ENCODE measurements around the gene RAB5B. TPM values are rescaled to one million over a fixed set of nuclear protein-coding genes. Genes with fewer than 3 reads are reported as not detected.

Gene RAB5B
- total and polyA plus RNA-seq, 10 of the 15 experiments (the other 5 are each of a cell fraction or from before 2014, with no cell fraction given) = 7.5 to 149 (median 37.8) TPM

DNA sequence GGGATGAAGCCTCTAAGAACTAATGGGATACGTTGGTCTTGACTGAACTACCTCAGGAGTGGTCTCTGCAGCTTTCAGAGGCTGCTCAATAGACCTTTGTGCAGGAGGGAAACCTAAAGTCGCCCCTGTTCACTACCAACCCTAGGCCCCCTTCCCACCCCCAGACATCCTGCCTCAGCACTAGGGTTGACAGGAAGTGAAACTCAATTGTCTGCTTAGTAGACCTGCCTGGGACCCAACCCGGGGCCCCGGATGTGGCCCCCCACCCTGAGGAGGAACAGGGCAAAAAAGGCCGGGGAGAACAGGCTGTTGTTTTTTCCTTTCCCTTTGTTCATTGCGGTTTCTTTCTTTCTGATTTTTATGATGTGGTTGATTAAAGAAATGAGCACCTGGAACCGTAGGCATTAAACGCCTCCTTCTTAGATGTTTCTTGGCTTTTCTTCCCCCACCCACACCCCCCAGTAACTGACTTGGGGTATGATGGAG lies 44.5 kb upstream of the RAB5B start (continued):
- TF ChIP-seq EP300 (IDR thresholded peaks at IDR 0.05; ENCODE audit: borderline replicate concordance in 1 of 2, control insufficient read depth in 1 of 2, low read depth in 2 of 2, low read length in 2 of 2) (peak in 1 of 2 experiments; percentile 55; a peak in 2 of 4 replicates), CHD4 (IDR thresholded peaks at IDR 0.05) (no peak), LARP7 (IDR thresholded peaks at IDR 0.05) (peak; percentile 58; the same call in 1 of the 2 replicates), BACH1 (IDR thresholded peaks at IDR 0.05; ENCODE audit: borderline replicate concordance) (peak; percentile 39; the same call in 1 of the 2 replicates), NBN (IDR thresholded peaks at IDR 0.05) (peak; percentile 49; the same call in 1 of the 2 replicates), ZNF384 (IDR thresholded peaks at IDR 0.05; ENCODE audit: borderline replicate concordance, low read depth, low read length) (no peak; the same call in 1 of the 2 replicates), MTA2 (IDR thresholded peaks at IDR 0.05; ENCODE audit: low read depth) (peak; percentile 79), NFXL1 (IDR thresholded peaks at IDR 0.05; ENCODE audit: borderline replicate concordance) (no peak), PAX5 (IDR thresholded peaks at IDR 0.05; ENCODE audit: borderline replicate concordance, low read depth, low read length) (peak; percentile 50; the same call in 1 of the 2 replicates), SPI1 (IDR thresholded peaks at IDR 0.05; ENCODE audit: borderline replicate concordance, insufficient read depth, low read depth, low read length) (peak; percentile 98), POLR2AphosphoS2 (IDR thresholded peaks at IDR 0.05; ENCODE audit: low read depth, low read length) (no peak), CBFB (IDR thresholded peaks at IDR 0.05; ENCODE audit: low read depth) (no peak; the same call in 1 of the 2 replicates), ELK1 (IDR thresholded peaks at IDR 0.05; ENCODE audit: low read depth, low read length) (peak; percentile 65; the same call in 1 of the 2 replicates), FOXM1 (IDR thresholded peaks at IDR 0.05; ENCODE audit: low read depth, low read length) (peak; percentile 81; the same call in 1 of the 2 replicates), IRF5 (IDR thresholded peaks at IDR 0.05; ENCODE audit: borderline replicate concordance) (no peak), KDM1A (IDR thresholded peaks at IDR 0.05; ENCODE audit: borderline replicate concordance) (no peak), YBX1 (IDR thresholded peaks at IDR 0.05) (no peak), POLR2A (IDR thresholded peaks at IDR 0.05; ENCODE audit: low read depth, low read length) (peak; percentile 72), PBX3 (IDR thresholded peaks at IDR 0.05; ENCODE audit: insufficient replicate concordance, low read depth, low read length) (peak; percentile 42), RUNX3 (IDR thresholded peaks at IDR 0.05; ENCODE audit: low read length) (peak; percentile 98)
- TF ChIP-seq, protein P1, sequence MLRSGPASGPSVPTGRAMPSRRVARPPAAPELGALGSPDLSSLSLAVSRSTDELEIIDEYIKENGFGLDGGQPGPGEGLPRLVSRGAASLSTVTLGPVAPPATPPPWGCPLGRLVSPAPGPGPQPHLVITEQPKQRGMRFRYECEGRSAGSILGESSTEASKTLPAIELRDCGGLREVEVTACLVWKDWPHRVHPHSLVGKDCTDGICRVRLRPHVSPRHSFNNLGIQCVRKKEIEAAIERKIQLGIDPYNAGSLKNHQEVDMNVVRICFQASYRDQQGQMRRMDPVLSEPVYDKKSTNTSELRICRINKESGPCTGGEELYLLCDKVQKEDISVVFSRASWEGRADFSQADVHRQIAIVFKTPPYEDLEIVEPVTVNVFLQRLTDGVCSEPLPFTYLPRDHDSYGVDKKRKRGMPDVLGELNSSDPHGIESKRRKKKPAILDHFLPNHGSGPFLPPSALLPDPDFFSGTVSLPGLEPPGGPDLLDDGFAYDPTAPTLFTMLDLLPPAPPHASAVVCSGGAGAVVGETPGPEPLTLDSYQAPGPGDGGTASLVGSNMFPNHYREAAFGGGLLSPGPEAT (IDR thresholded peaks at IDR 0.05; ENCODE audit: low read depth) = peak; percentile 61; the same call in 1 of the 2 replicates
- TF ChIP-seq, protein P2, sequence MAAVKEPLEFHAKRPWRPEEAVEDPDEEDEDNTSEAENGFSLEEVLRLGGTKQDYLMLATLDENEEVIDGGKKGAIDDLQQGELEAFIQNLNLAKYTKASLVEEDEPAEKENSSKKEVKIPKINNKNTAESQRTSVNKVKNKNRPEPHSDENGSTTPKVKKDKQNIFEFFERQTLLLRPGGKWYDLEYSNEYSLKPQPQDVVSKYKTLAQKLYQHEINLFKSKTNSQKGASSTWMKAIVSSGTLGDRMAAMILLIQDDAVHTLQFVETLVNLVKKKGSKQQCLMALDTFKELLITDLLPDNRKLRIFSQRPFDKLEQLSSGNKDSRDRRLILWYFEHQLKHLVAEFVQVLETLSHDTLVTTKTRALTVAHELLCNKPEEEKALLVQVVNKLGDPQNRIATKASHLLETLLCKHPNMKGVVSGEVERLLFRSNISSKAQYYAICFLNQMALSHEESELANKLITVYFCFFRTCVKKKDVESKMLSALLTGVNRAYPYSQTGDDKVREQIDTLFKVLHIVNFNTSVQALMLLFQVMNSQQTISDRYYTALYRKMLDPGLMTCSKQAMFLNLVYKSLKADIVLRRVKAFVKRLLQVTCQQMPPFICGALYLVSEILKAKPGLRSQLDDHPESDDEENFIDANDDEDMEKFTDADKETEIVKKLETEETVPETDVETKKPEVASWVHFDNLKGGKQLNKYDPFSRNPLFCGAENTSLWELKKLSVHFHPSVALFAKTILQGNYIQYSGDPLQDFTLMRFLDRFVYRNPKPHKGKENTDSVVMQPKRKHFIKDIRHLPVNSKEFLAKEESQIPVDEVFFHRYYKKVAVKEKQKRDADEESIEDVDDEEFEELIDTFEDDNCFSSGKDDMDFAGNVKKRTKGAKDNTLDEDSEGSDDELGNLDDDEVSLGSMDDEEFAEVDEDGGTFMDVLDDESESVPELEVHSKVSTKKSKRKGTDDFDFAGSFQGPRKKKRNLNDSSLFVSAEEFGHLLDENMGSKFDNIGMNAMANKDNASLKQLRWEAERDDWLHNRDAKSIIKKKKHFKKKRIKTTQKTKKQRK (IDR thresholded peaks at IDR 0.05; ENCODE audit: low read depth, low read length) = no peak
- TF ChIP-seq, protein P3, sequence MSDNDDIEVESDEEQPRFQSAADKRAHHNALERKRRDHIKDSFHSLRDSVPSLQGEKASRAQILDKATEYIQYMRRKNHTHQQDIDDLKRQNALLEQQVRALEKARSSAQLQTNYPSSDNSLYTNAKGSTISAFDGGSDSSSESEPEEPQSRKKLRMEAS (IDR thresholded peaks at IDR 0.05; ENCODE audit: low read depth, low read length) = no peak
